Transverse colon (tissue), 4 donors: ENCODE measurements around the gene ZNF189.

ENCODE experiments used
- EP300 ChIP-seq: sonication (generic); formaldehyde crosslinking; IDR thresholded peaks from one replicate; pipeline ENCODE4 v1.6.1; 2017; ENCODE audit warnings: antibody characterized with exemption, low read depth
- POLR2A ChIP-seq: fragments of 450-650 bp; IDR thresholded peaks from one replicate; pipeline ENCODE4 v1.6.1; 2016; ENCODE audit warnings: antibody characterized with exemption, mild to moderate bottlenecking, moderate library complexity
- POLR2AphosphoS5 ChIP-seq, 3 donors: sonication (generic); formaldehyde crosslinking; IDR thresholded peaks; one replicate each; pipeline ENCODE4 v1.6.1; 2016; ENCODE audit warnings: antibody characterized with exemption in 3 of 3
- TF ChIP-seq, protein P1 (sequence below), 5 experiments: fragments of 200-600 bp in 3 of 5; fragments of 450-650 bp in 2 of 5; sonication (generic) in 3 of 5; IDR thresholded peaks; 1 replicate in 2 of 5; 2 replicates in 3 of 5; pipeline ENCODE4 v1.5.1; 2016 to 2017; ENCODE audit warnings: antibody characterized with exemption in 5 of 5, inconsistent platforms in 3 of 5, mild to moderate bottlenecking in 2 of 5, moderate library complexity in 1 of 5

DNA sequence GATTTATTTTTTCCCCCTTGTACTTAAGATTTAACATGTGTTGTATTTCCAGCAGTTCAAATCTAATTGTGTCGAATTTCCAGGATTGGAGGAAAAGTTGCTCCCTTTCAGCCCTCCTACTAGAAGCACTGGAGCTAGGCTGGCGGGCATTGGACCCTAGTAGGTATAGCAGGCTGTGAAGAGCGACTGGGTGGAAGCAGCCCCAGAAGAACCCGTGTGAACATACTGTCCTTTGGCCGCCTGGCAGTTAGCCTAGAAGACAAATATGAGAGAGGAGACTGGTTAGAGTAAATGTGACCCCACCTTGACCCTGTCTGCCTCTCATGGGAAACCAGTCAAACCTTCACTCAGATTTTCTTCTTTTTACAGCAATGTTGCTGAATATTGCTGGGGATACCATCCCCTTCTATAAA, 23.0 kb downstream of the ZNF189 start:
- TF ChIP-seq, protein P1, sequence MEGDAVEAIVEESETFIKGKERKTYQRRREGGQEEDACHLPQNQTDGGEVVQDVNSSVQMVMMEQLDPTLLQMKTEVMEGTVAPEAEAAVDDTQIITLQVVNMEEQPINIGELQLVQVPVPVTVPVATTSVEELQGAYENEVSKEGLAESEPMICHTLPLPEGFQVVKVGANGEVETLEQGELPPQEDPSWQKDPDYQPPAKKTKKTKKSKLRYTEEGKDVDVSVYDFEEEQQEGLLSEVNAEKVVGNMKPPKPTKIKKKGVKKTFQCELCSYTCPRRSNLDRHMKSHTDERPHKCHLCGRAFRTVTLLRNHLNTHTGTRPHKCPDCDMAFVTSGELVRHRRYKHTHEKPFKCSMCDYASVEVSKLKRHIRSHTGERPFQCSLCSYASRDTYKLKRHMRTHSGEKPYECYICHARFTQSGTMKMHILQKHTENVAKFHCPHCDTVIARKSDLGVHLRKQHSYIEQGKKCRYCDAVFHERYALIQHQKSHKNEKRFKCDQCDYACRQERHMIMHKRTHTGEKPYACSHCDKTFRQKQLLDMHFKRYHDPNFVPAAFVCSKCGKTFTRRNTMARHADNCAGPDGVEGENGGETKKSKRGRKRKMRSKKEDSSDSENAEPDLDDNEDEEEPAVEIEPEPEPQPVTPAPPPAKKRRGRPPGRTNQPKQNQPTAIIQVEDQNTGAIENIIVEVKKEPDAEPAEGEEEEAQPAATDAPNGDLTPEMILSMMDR (IDR thresholded peaks at IDR 0.05), result no peak
- no peak for TF ChIP-seq POLR2A
- no peak for TF ChIP-seq POLR2AphosphoS5 (IDR thresholded peaks at IDR 0.05)
- TF ChIP-seq EP300, result no peak
